Transverse colon (tissue), 4 donors: Measurements from ENCODE around the gene AQP5. TPM values are rescaled to one million over a fixed set of nuclear protein-coding genes. Genes with fewer than 3 reads are reported as not detected.

Experiments
- DNase-seq: peaks from one replicate; pipeline ENCODE4 v3.0.0-alpha.2; 2019
- H3K27ac ChIP-seq, 4 donors: fragments of 200-600 bp; sonication (generic); 2 replicates each; pipeline ENCODE4 v1.5.1; 2016 to 2018; ENCODE audit warnings: inconsistent platforms in 4 of 4
- H3K27me3 ChIP-seq: fragments of 200-600 bp; sonication (generic); 2 replicates; pipeline ENCODE4 v1.5.1; 2017; ENCODE audit warnings: inconsistent platforms
- H3K36me3 ChIP-seq, 4 donors: fragments of 200-600 bp; sonication (generic); 2 replicates each; pipeline ENCODE4 v1.5.1; 2017 to 2019; ENCODE audit warnings: inconsistent platforms in 4 of 4
- H3K4me1 ChIP-seq, 4 donors: fragments of 200-600 bp; sonication (generic); 2 replicates each; pipeline ENCODE4 v1.5.1; 2017 to 2020; ENCODE audit warnings: inconsistent platforms in 4 of 4
- H3K4me3 ChIP-seq, 4 donors: fragments of 200-600 bp; sonication (generic); 1 replicate in 1 of 4; 2 replicates in 3 of 4; pipeline versions ENCODE4 v1.5.1 to v1.6.1; 2017 to 2019; ENCODE audit warnings: inconsistent platforms in 4 of 4
- H3K9me3 ChIP-seq, 2 donors: fragments of 200-600 bp; sonication (generic); 2 replicates each; pipeline ENCODE4 v1.5.1; 2017 to 2019; ENCODE audit warnings: inconsistent platforms in 2 of 2
- EP300 ChIP-seq: sonication (generic); formaldehyde crosslinking; IDR thresholded peaks from one replicate; pipeline ENCODE4 v1.6.1; 2017; ENCODE audit warnings: antibody characterized with exemption, low read depth
- POLR2A ChIP-seq: fragments of 450-650 bp; IDR thresholded peaks from one replicate; pipeline ENCODE4 v1.6.1; 2016; ENCODE audit warnings: antibody characterized with exemption, mild to moderate bottlenecking, moderate library complexity
- POLR2AphosphoS5 ChIP-seq, 3 donors: sonication (generic); formaldehyde crosslinking; IDR thresholded peaks; one replicate each; pipeline ENCODE4 v1.6.1; 2016; ENCODE audit warnings: antibody characterized with exemption in 3 of 3
- WGBS, 2 donors: methylation state at CpG; one replicate each; pipeline ENCODE4 v1.1.5; 2018; ENCODE audit warnings: low coverage in 1 of 2; 5-methylcytosine and 5-hydroxymethylcytosine counted together
- in situ Hi-C, 4 donors: fragments of 200-750 bp; cut with MboI; loops; one replicate each; pipeline versions ENCODE4 v1.15.0 to v1.15.1; 2017; ENCODE audit warnings: low sequenced_read_pairs in 3 of 4, low pct_ligation_motif_present in 1 of 4, low pct_unique_long_range_greater_than_20kb in 1 of 4
- intact Hi-C: fragments of 100-400 bp; cut with DNase I; formaldehyde crosslinking; loops from one replicate; pipeline ENCODE4 v1.15.1; 2023; ENCODE audit warnings: low total_unique reads
- total RNA-seq, 4 donors: library from RNA; depleted of rRNA; stranded (reverse); fragments of >200 nt; gene quantifications; one replicate each; pipeline ENCODE4 v1.1.0, GENCODE V29; 2016
- TF ChIP-seq, protein P1 (sequence below), 5 experiments: fragments of 200-600 bp in 3 of 5; fragments of 450-650 bp in 2 of 5; sonication (generic) in 3 of 5; IDR thresholded peaks; 1 replicate in 2 of 5; 2 replicates in 3 of 5; pipeline ENCODE4 v1.5.1; 2016 to 2017; ENCODE audit warnings: antibody characterized with exemption in 5 of 5, inconsistent platforms in 3 of 5, mild to moderate bottlenecking in 2 of 5, moderate library complexity in 1 of 5

The AQP5 gene
- total RNA-seq, 4 donors from 2014 or later: not detected

DNA sequence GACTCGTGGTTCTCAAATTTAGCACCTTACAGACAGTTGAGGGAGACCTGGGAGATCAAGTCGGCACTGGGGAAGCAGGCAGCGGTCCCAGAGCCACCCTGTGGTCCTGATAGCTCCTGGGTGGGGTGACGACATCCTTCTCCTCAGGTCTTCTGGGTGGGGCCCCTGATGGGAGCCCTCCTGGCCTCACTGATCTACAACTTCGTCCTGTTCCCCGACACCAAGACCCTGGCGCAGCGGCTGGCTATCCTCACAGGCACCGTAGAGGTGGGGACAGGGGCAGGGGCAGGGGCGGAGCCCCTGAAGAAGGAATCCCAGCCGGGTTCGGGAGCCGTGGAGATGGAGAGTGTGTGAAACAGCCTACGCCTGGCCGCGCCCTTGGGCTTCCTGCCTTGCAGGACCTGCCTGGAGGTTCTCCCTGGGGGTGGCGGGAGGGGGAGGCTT lies 13.7 kb downstream of the AQP5 start:
- in situ Hi-C loops: loop anchor here in 1 of 4 donors (10.0 kb wide), 1 partner anchor 79 kb away; the partner anchor contains the start of gene ASIC1
- peak overlapping the region in 3 of 4 donors; percentile 32 to 68 (median 38) for H3K27ac ChIP-seq
- H3K27me3 ChIP-seq: no peaks in the 10 kb centered on the region
- H3K36me3 ChIP-seq: no peaks in the 10 kb centered on the region
- peaks cover 0 to 14% (median 6%) of the 10 kb centered on the region in 4 donors for H3K4me1 ChIP-seq
- intact Hi-C loops: no loop called here
- no peak overlapping the region for H3K4me3 ChIP-seq
- no peak for TF ChIP-seq POLR2AphosphoS5 (IDR thresholded peaks at IDR 0.05)
- no peak for TF ChIP-seq EP300
- TF ChIP-seq POLR2A: no peak
- TF ChIP-seq, protein P1, sequence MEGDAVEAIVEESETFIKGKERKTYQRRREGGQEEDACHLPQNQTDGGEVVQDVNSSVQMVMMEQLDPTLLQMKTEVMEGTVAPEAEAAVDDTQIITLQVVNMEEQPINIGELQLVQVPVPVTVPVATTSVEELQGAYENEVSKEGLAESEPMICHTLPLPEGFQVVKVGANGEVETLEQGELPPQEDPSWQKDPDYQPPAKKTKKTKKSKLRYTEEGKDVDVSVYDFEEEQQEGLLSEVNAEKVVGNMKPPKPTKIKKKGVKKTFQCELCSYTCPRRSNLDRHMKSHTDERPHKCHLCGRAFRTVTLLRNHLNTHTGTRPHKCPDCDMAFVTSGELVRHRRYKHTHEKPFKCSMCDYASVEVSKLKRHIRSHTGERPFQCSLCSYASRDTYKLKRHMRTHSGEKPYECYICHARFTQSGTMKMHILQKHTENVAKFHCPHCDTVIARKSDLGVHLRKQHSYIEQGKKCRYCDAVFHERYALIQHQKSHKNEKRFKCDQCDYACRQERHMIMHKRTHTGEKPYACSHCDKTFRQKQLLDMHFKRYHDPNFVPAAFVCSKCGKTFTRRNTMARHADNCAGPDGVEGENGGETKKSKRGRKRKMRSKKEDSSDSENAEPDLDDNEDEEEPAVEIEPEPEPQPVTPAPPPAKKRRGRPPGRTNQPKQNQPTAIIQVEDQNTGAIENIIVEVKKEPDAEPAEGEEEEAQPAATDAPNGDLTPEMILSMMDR (IDR thresholded peaks at IDR 0.05): no peak
- H3K9me3 ChIP-seq: no peaks in the 10 kb centered on the region
- DNase-seq: no peak
- WGBS, 2 donors: 71% methylated on average over 17 of the region's 17 CpGs; no CpG with 5 or more reads in 1 of the 2 donors

DNA sequence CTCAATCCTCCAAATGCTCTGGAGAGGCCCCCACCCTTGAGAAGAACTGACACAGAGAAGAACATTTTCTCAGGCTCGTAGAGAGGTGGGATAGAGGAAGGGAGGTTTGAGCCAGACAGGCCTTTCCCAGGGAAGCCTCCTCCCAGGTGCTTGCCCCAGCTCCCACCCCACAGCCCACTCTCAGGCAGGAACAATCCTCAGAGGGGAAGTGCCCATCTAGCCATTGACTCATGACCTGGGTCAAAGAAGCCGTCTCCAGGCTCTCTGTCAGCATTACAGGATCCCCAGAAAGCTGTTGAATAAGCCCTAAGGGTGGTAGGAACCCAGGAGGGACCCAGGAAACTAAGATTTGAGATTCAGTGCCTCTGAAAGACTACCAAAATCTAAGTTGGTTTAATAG lies 14.9 kb downstream of the AQP5 start:
- Histone ChIP-seq H3K27me3 (no peaks in the 10 kb centered on the region), H3K4me3 (no peak overlapping the region), H3K36me3 (no peaks in the 10 kb centered on the region), H3K9me3 (no peaks in the 10 kb centered on the region), H3K27ac (no peak overlapping the region), H3K4me1 (peaks cover 0 to 14% (median 6%) of the 10 kb centered on the region in 4 donors)
- no peak for TF ChIP-seq POLR2AphosphoS5 (IDR thresholded peaks at IDR 0.05)
- TF ChIP-seq EP300: no peak
- TF ChIP-seq, protein P1 (IDR thresholded peaks at IDR 0.05): no peak
- no peak for TF ChIP-seq POLR2A
- in situ Hi-C loops: loop anchor here in 1 of 4 donors (10.0 kb wide), 1 partner anchor 78 kb away; the partner anchor contains the start of gene ASIC1
- 78% methylated on average over 2 of the region's 2 CpGs; no CpG with 5 or more reads in 1 of the 2 donors for WGBS, 2 donors
- intact Hi-C loops: no loop called here
- DNase-seq: no peak

DNA sequence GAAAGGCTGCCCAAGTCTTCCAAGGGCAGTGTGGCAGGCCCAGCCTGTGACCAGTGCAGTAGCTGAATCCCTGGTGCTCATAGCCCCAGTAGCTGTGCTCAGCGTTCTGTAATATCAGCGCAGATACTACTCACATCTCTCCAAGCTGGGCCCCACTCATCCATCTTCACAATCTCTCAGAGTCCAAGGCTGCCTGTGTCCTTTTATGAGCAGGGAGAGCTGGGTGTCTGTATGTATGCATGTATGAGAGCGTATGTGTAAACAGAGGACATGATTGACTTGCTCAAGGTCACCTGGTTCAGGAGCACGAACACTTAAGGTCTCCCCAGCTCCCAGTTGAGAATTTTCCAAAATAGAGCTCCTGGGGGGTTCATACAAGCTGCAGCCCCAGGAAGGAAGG lies 16.5 kb downstream of the AQP5 start:
- H3K4me3 ChIP-seq: no peak overlapping the region
- H3K27ac ChIP-seq: no peak overlapping the region
- no peak for TF ChIP-seq POLR2A
- TF ChIP-seq POLR2AphosphoS5 (IDR thresholded peaks at IDR 0.05): no peak
- TF ChIP-seq, protein P1 (IDR thresholded peaks at IDR 0.05): no peak
- TF ChIP-seq EP300: no peak
- WGBS, 2 donors: 60 to 80% methylated on average over 2 to 4 of the region's 4 CpGs
- no peak for DNase-seq
- no peaks in the 10 kb centered on the region for H3K36me3 ChIP-seq
- no peaks in the 10 kb centered on the region for H3K27me3 ChIP-seq
- intact Hi-C loops (no loop called here), in situ Hi-C loops (loop anchor here in 1 of 4 donors (10.0 kb wide), 1 partner anchor 77 kb away; the partner anchor contains the start of gene ASIC1)
- H3K9me3 ChIP-seq: no peaks in the 10 kb centered on the region
- peaks cover 0 to 22% (median 6%) of the 10 kb centered on the region in 4 donors for H3K4me1 ChIP-seq

DNA sequence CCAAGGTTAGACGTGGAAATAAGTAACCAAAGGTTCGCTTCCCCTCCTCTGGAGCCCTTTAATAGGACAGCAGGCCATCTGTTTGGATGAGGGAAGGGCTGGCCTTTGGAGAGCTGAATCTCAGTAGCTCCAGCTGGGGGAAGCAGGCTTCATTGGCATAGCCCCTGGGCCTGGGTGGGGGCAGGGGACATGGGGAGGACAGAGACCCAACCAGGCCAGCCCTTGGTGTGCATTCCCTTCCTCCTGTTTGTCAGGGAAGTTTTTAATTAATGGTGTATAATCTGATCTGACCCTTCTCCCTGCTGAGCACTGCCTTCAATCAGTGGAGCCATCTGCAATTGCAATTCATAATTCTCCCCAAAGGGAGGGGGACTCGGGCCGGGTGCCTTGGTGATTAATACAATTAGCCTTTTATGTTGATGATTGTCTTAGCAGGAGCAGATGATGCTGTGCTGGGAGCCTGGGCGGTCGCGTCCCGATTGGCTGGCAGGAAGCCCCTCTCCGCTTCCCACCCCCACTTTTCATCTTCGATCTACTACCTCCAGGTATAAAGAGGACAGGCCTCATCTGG lies 17.4 kb downstream of the AQP5 start:
- Histone ChIP-seq H3K9me3 (no peaks in the 10 kb centered on the region), H3K4me3 (no peak overlapping the region), H3K27me3 (no peaks in the 10 kb centered on the region), H3K36me3 (no peaks in the 10 kb centered on the region), H3K27ac (no peak overlapping the region), H3K4me1 (peaks cover 0 to 28% (median 12%) of the 10 kb centered on the region in 4 donors)
- TF ChIP-seq POLR2A (no peak), EP300 (no peak), POLR2AphosphoS5 (IDR thresholded peaks at IDR 0.05) (no peak)
- TF ChIP-seq, protein P1 (IDR thresholded peaks at IDR 0.05): no peak
- DNase-seq: no peak
- 85% methylated on average over 10 of the region's 10 CpGs; no CpG with 5 or more reads in 1 of the 2 donors for WGBS, 2 donors
- intact Hi-C loops (no loop called here), in situ Hi-C loops (loop anchor here in 1 of 4 donors (10.0 kb wide), 1 partner anchor 76 kb away; the partner anchor contains the start of gene ASIC1)
